OCI-LY3 (cell line): Measurements from ENCODE around the gene ILRUN.

Source experiments
- CTCF ChIP-seq: fragments of 200-600, 300-600 bp; sonication (generic); IDR thresholded peaks from 2 replicates; pipeline ENCODE4 v1.5.1; 2014; ENCODE audit warnings: antibody characterized with exemption, low read length, low read depth
- EZH2phosphoT487 ChIP-seq: fragments of 200-600 bp; shearing (Covaris generic); IDR thresholded peaks from 2 replicates; pipeline ENCODE4 v1.6.1; 2018; ENCODE audit warnings: antibody characterized with exemption, mixed run types, low read depth

DNA sequence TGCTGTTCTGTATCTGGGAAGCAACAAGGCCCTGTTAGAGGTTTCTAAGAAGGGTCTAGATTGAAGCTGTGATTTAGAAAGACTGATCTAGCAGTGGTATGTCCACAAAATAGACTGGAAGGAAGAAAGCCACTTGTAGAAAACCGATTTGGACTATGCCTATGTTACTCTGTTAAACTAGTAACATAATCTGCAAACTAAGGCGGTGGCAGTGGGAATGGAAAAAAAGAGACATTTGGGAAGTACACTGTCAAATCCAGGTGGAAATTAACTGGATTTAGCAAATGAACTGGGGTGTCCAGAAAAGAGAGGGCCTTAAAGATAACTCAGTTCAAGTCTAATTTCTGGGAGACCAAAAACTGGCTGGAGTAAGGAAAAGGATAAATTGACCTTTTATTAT, 11.6 kb downstream of the ILRUN start:
- no peak for TF ChIP-seq CTCF
- TF ChIP-seq EZH2phosphoT487: no peak
